H9 (cell line): Measurements from ENCODE around the gene GRIK1. TPM values are rescaled to one million over a fixed set of nuclear protein-coding genes. Genes with fewer than 3 reads are reported as not detected.
A peak's percentile ranks its signal among the peaks of the same experiment; 100 is the strongest.

Experiments used
- DNase-seq: peaks from one replicate; pipeline ENCODE4 v3.0.0-alpha.2; 2017
- H2AFZ ChIP-seq: one replicate; pipeline ENCODE4 v1.6.1; 2013; ENCODE audit warnings: mild to moderate bottlenecking, low read length, control low read depth, moderate library complexity
- H2AK5ac ChIP-seq: 2 replicates; pipeline ENCODE4 v1.6.1; 2013; ENCODE audit warnings: low read length, control low read depth, mixed read lengths; ENCODE audit not compliant: insufficient read length
- H2BK120ac ChIP-seq: one replicate; pipeline ENCODE4 v1.6.1; 2013; ENCODE audit warnings: low read depth, mild to moderate bottlenecking, low read length, control low read depth, inconsistent platforms; ENCODE audit not compliant: poor library complexity, severe bottlenecking
- H2BK12ac ChIP-seq: 2 replicates; pipeline ENCODE4 v1.6.1; 2013; ENCODE audit warnings: low read length, control low read depth, mixed read lengths, low read depth; ENCODE audit not compliant: insufficient read length
- H2BK15ac ChIP-seq: 2 replicates; pipeline ENCODE4 v1.6.1; 2013; ENCODE audit warnings: low read depth, low read length, control low read depth
- H2BK20ac ChIP-seq: one replicate; pipeline ENCODE4 v1.6.1; 2013; ENCODE audit warnings: low read depth, mild to moderate bottlenecking, low read length, control low read depth, inconsistent platforms; ENCODE audit not compliant: poor library complexity, severe bottlenecking
- H2BK5ac ChIP-seq: 2 replicates; pipeline ENCODE4 v1.6.1; 2013; ENCODE audit warnings: low read length, control low read depth, mixed read lengths; ENCODE audit not compliant: insufficient read length
- H3K14ac ChIP-seq: 2 replicates; pipeline ENCODE4 v1.6.1; 2013; ENCODE audit warnings: low read length, control low read depth; ENCODE audit not compliant: insufficient read depth
- H3K18ac ChIP-seq: 2 replicates; pipeline ENCODE4 v1.6.1; 2013; ENCODE audit warnings: low read depth, mild to moderate bottlenecking, mixed read lengths, low read length, control low read depth; ENCODE audit not compliant: insufficient read length
- H3K23ac ChIP-seq: 2 replicates; pipeline ENCODE4 v1.6.1; 2013; ENCODE audit warnings: low read length, control low read depth, mixed read lengths, low read depth; ENCODE audit not compliant: insufficient read length
- H3K23me2 ChIP-seq: 2 replicates; pipeline ENCODE4 v1.6.1; 2013; ENCODE audit warnings: low read depth, mild to moderate bottlenecking, mixed read lengths, low read length, control low read depth; ENCODE audit not compliant: insufficient read length, poor library complexity, severe bottlenecking
- H3K27ac ChIP-seq: 2 replicates; pipeline ENCODE4 v1.5.1; 2013; ENCODE audit warnings: low read length, control low read depth, mixed read lengths, low read depth; ENCODE audit not compliant: insufficient read length
- H3K27me3 ChIP-seq: 2 replicates; pipeline ENCODE4 v1.6.1; 2013; ENCODE audit warnings: low read length, control low read depth, inconsistent platforms; ENCODE audit not compliant: insufficient read depth
- H3K4ac ChIP-seq: 2 replicates; pipeline ENCODE4 v1.6.1; 2013; ENCODE audit warnings: low read depth, mild to moderate bottlenecking, control low read depth, inconsistent platforms, low read length, moderate library complexity
- H3K4me1 ChIP-seq: 2 replicates; pipeline ENCODE4 v1.6.1; 2013; ENCODE audit warnings: low read length, control low read depth, inconsistent platforms; ENCODE audit not compliant: insufficient read depth
- H3K4me2 ChIP-seq: 2 replicates; pipeline ENCODE4 v1.6.1; 2013; ENCODE audit warnings: low read length, control low read depth, mixed read lengths; ENCODE audit not compliant: insufficient read length, insufficient read depth
- H3K56ac ChIP-seq: 2 replicates; pipeline ENCODE4 v1.6.1; 2013; ENCODE audit warnings: low read depth, mild to moderate bottlenecking, mixed read lengths, low read length, control low read depth; ENCODE audit not compliant: insufficient read length
- H3K79me1 ChIP-seq: 2 replicates; pipeline ENCODE4 v1.6.1; 2013; ENCODE audit warnings: low read depth, mild to moderate bottlenecking, moderate library complexity, low read length, control low read depth, inconsistent platforms; ENCODE audit not compliant: insufficient read depth, poor library complexity, severe bottlenecking
- H3K79me2 ChIP-seq: 2 replicates; pipeline ENCODE4 v1.6.1; 2013; ENCODE audit warnings: low read length, control low read depth, inconsistent platforms; ENCODE audit not compliant: insufficient read depth
- H3K9ac ChIP-seq: 2 replicates; pipeline ENCODE4 v1.6.1; 2013; ENCODE audit warnings: low read length, control low read depth, mixed read lengths; ENCODE audit not compliant: insufficient read length; ENCODE audit errors: extremely low read depth
- H3K9me3 ChIP-seq: one replicate; pipeline ENCODE4 v1.6.1; 2013; ENCODE audit warnings: low read depth, low read length, inconsistent platforms; ENCODE audit not compliant: control insufficient read depth
- H3T11ph ChIP-seq: one replicate; pipeline ENCODE4 v1.6.1; 2013; ENCODE audit warnings: mild to moderate bottlenecking, low read length, control low read depth, inconsistent platforms
- H4K20me1 ChIP-seq: one replicate; pipeline ENCODE4 v1.6.1; 2013; ENCODE audit not compliant: control insufficient read depth, insufficient read length, insufficient read depth
- H4K5ac ChIP-seq: 2 replicates; pipeline ENCODE4 v1.6.1; 2013; ENCODE audit warnings: low read depth, mild to moderate bottlenecking, mixed read lengths, low read length, control low read depth; ENCODE audit not compliant: insufficient read length
- H4K8ac ChIP-seq: replicated peaks from 2 replicates; pipeline ENCODE4 v1.6.1; 2013; ENCODE audit warnings: low read length, control low read depth, mixed read lengths, low read depth; ENCODE audit not compliant: insufficient read length
- H4K91ac ChIP-seq: 2 replicates; pipeline ENCODE4 v1.6.1; 2013; ENCODE audit warnings: low read depth, mild to moderate bottlenecking, moderate library complexity, mixed read lengths, low read length, control low read depth; ENCODE audit not compliant: insufficient read length
- H3K27ac Mint-ChIP-seq, 3 experiments: 2 replicates in 2 of 3; 3 replicates in 1 of 3; pipeline ENCODE4 v1.8.0; 2020 to 2021; ENCODE audit warnings: mixed read lengths in 3 of 3, mild to moderate bottlenecking in 1 of 3, moderate library complexity in 1 of 3
- H3K27me3 Mint-ChIP-seq: 2 replicates; pipeline ENCODE4 v1.8.0; 2021; ENCODE audit warnings: low read depth, mild to moderate bottlenecking, moderate library complexity, mixed read lengths
- H3K36me3 Mint-ChIP-seq, 3 experiments: 2 replicates in 2 of 3; 3 replicates in 1 of 3; pipeline ENCODE4 v1.8.0; 2020 to 2021; ENCODE audit warnings: low read depth in 3 of 3, mixed read lengths in 3 of 3; ENCODE audit not compliant: insufficient read depth in 1 of 3
- H3K4me1 Mint-ChIP-seq, 2 experiments: 2 replicates each; pipeline ENCODE4 v1.8.0; 2020; ENCODE audit warnings: mixed read lengths in 2 of 2
- H3K4me3 Mint-ChIP-seq, 2 experiments: 2 replicates in 1 of 2; 3 replicates in 1 of 2; pipeline ENCODE4 v1.8.0; 2020 to 2021; ENCODE audit warnings: mild to moderate bottlenecking in 2 of 2, mixed read lengths in 2 of 2, moderate library complexity in 1 of 2
- H3K9me3 Mint-ChIP-seq, 2 experiments: 2 replicates in 1 of 2; 3 replicates in 1 of 2; pipeline ENCODE4 v1.8.0; 2020; ENCODE audit warnings: mild to moderate bottlenecking in 2 of 2, mixed read lengths in 2 of 2, moderate library complexity in 1 of 2
- CTCF ChIP-seq: fragments of 200-600 bp; sonication (generic); conservative IDR thresholded peaks from 3 replicates; pipeline ENCODE4 v1.8.0; 2021; ENCODE audit warnings: antibody characterized with exemption, mild to moderate bottlenecking
- WGBS: extraction: QIAGEN DNeasy Blood & Tissue Kit; methylation state at CpG from one replicate; pipeline ENCODE4 v1.1.7; 2013; ENCODE audit warnings: missing lambda C conversion rate, low lambda C conversion rate, mixed read lengths; ENCODE audit not compliant: insufficient read length; ENCODE audit errors: extremely low coverage; 5-methylcytosine and 5-hydroxymethylcytosine counted together
- total RNA-seq: library from RNA; stranded (reverse); gene quantifications from 2 replicates; pipeline ENCODE4 v1.2.1, GENCODE V29; 2021

The GRIK1 gene
- total RNA-seq, 1 experiment from 2014 or later: not detected

- no peak overlapping the region for H2BK20ac ChIP-seq
- Mint-ChIP-seq H3K27ac (peak overlapping the region in 1 of 3 experiments; percentile 91; a peak in 1 of 7 replicates), H3K36me3 (no peaks in the 10 kb centered on the region), H3K4me3 (no peak overlapping the region), H3K27me3 (no peaks in the 10 kb centered on the region; the same call in 1 of the 2 replicates), H3K4me1 (peaks cover 5 to 6% of the 10 kb centered on the region in 2 experiments; a peak in 2 of 4 replicates), H3K9me3 (no peaks in the 10 kb centered on the region)
- H3K56ac ChIP-seq: no peak overlapping the region
- H3K9me3 ChIP-seq: no peaks in the 10 kb centered on the region
- no peak overlapping the region for H4K91ac ChIP-seq
- no peaks in the 10 kb centered on the region for H3K79me1 ChIP-seq
- H2BK5ac ChIP-seq: no peak overlapping the region
- H3K23ac ChIP-seq: no peak overlapping the region
- peaks cover 3% of the 10 kb centered on the region; the same call in 1 of the 2 replicates for H3K4me1 ChIP-seq
- H4K5ac ChIP-seq: no peak overlapping the region
- no peaks in the 10 kb centered on the region for H3K27me3 ChIP-seq
- no CpG with 5 or more reads among the region's 1 CpG for WGBS
- H2AFZ ChIP-seq: no peak overlapping the region
- no peaks in the 10 kb centered on the region for H3K79me2 ChIP-seq
- no peak overlapping the region for H3K4me2 ChIP-seq
- peak overlapping the region; percentile 88 for H2BK12ac ChIP-seq
- no peak overlapping the region for H4K8ac ChIP-seq
- H3K27ac ChIP-seq: no peak overlapping the region
- H3K14ac ChIP-seq: no peak overlapping the region
- H3K18ac ChIP-seq: peak overlapping the region; percentile 92
- no peaks in the 10 kb centered on the region for H4K20me1 ChIP-seq
- H3K9ac ChIP-seq: no peak overlapping the region
- no peak for DNase-seq
- no peaks in the 10 kb centered on the region for H3K23me2 ChIP-seq
- H2BK120ac ChIP-seq: no peak overlapping the region
- no peak overlapping the region for H3K4ac ChIP-seq
- no peak overlapping the region for H3T11ph ChIP-seq
- H2BK15ac ChIP-seq: no peak overlapping the region
- TF ChIP-seq CTCF: no peak
- H2AK5ac ChIP-seq: no peak overlapping the region
These were observed 164.3 kb downstream of the GRIK1 start for GRCh38 chr21:29775462-29775861.
